G401.6 (cell line): ENCODE data around the gene AMZ1.

Source experiments
- FAIRE-seq: peaks from 2 replicates; lab custom pipeline; 2012; peaks lifted over from hg19 to GRCh38; lab: Jason Lieb, UNC

Gene AMZ1

DNA sequence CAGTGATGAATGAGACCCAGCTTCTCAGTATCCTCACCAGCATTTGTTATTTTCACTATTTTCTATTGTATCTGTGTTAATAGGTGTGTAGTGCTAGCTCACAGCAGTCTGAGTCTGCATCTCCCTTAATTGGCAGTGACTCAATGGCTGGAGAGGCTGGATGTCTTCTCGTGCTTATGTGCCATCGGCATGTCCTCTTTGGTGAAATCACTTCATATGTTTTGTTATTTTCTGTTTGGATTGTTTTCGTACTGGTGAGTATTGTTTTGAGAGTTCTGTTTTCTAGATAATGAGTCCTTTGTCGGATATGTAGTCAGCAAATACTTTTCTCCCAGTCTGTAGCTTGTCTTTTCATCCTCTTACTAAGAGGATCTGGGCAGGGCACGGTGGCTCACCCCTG lies 66.1 kb downstream of the AMZ1 start:
- no peak for FAIRE-seq

DNA sequence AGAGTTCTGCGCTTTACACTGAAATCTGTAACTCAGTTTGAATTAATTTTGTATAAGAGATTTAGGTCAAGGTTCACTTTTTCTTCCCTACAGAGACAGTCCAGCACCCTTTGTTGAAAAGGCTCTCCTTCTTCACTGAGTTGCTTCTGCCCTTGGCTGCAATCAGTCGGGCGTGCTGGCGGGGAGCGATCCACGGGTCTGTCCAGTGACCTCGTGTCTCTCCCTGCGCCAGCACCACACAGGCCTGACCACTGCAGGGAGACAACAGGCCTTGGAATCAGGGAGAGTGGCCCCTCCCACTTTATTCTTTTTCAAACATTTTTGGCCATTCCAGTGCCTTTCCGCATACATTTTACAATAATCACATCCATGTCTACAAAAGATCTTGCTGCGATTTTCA lies 66.9 kb downstream of the AMZ1 start:
- no peak for FAIRE-seq

- no peak for FAIRE-seq
Measured at GRCh38 chr7:2755531-2755930, 67.5 kb downstream of the AMZ1 start.

DNA sequence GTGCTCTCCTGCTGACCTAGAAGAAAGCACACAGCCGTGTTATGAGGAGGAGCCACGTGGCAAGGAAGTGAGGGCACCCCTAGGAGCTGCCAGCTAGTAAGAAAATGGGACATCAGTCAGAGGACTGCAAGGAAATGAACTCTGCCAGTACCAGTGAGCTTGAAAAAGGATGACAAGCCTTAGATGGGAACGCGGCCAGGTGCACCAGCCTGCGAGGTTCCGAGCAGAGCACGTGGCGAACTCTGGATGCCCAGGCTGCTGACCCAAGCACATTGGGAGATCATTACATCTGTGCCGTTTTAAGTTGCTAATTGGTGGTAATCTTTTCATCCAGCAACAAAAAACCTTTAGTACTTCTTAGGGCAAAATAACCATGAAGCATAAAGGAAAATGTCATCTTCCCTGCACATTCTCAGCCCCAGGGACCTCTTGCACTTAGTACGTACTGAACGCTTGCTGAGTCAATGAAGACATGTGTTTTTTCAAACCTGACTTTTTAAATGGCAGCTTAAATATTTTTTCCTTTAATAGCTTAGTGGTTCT lies 69.4 kb downstream of the AMZ1 start:
- FAIRE-seq: no peak

- FAIRE-seq: peak; percentile 88
Measured at GRCh38 chr7:2757904-2758672, 70.1 kb downstream of the AMZ1 start.

GRCh38 chr7:2758673-2759616 lies 70.9 kb downstream of the AMZ1 start:
- FAIRE-seq: no peak

DNA sequence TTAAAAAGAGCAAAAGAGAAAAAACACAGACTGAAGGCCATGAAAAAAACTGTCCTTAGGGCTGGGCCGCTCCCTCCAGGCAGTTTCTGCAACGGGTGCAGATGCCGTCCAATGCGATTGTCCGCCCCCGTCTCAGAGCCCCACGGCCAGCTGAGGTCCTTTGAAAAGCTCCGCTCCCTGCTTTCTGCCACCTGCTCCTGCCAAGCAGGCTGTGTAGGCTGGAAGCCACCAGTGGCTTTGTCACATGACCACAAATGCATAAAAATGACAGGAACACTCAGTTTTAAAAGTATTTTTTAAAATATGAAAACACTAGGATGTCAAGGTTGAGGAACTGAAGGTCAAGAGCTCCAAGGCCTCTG lies 71.7 kb downstream of the AMZ1 start:
- FAIRE-seq: no peak

DNA sequence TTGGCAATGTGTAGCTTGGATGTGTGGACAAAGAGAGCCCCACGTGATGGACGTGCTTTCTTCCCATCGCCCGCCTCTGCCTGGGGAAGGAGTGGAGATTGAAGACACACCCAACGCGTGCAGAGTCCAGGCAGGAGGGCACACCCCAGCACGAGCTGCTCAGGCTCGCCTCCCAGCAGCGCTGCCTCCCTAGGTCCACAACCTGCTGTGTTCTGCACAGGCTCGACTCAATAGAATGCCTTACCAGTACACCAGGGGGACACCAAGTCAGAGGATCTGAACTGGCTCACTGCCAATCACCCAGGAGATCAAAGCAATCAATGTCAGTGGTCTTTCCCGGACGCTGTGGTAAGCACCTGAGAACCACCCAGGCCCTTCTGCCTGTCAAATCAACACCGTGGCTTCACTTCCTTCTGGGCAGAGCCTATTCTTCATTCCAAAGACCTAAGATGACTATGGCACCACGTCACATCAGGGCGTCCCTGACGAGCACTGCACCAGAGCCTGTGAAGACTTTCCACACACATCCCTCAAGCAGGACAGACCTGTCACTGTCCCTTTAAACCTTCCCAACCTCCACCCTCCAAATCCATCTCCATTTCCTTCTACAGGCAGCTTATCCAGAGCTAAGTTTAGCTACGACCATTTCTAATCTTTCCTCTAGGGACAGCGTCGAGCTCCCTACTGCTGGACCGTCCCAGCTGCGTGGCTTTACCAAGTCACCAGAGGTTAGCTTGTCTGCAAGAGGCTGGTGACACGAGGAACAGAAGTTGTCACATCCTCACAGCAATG lies 72.3 kb downstream of the AMZ1 start:
- peak; percentile 82 for FAIRE-seq

- FAIRE-seq: no peak
Measured at GRCh38 chr7:2761131-2761624, 73.2 kb downstream of the AMZ1 start.

DNA sequence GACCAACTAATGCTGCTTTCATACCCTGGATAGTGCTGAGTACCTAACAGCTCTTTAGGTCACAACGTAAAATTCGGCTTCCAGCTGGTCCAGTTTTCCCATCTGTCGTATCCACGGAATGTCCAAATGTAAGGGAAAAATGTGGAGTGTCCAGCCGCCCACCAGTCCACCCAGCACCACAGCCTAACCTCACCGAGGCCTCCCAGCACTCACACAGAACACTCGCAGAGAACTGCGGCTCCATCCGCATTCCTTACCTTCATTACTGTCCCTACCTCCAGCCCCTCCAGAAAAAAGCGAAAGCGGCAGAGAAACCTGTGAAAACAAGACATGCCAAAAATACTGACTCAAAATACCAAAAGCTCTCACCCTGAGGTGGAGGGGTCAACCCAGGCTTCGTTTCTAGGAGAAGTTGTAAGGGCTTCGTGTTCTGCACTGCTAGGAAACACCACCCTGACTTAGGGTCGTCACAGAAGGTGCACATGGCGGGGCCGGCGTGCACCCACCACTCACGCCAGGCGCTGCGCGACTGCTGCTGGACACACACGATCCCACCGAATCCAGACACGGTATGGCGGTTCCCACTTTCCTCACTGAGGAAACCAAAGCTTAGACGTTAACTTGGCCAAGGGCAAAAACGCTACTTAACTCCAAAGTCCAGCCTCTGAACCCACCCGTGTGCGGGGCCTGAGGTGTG lies 73.9 kb downstream of the AMZ1 start:
- no peak for FAIRE-seq

DNA sequence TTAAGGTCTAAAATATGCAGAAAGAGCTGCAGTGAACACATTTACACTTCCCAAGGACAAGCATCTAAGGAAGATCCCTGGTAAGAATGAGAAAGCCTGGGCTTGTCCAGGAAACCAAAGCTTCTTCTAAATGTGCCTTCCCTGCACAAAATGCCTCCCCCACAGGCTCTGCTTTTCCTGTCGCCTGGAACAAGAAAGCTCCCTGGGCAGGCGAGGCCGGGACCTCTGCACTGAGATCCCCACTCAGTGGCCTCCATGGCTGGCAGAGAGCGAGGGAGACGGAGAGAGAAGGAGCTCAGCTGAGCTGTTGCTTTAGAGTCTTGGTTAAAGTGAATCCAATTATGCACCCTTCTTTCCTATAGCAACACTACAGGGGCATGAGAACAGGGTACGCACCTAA lies 75.6 kb downstream of the AMZ1 start:
- no peak for FAIRE-seq

DNA sequence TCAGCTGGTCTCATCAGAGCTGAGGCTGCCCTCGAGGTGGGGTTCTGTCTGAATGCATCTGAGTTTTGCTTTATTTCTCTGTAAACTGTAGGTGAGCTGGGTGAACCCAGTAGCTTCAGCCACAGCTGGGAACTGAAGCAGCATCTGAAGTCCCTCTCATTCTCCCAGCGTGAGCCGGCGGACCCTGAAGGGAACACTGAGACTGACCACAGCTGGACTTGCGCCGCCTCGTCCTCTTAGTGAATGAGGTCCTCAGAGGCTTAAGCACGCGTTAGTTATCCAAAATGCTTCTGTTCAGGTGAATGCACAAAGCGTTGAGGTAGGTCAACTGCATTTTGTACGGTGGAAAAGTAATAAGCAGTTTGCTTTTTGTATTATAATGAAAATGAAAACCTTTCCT lies 76.6 kb downstream of the AMZ1 start:
- no peak for FAIRE-seq
